Stimulated activated CD4-positive, alpha-beta T cell treated with anti-CD3 and anti-CD28 coated beads, TNF-alpha, amount 100 ng/mL, for 4 hours (primary cell): ENCODE results near the gene GFM1.

Experiments
- DNase-seq, 3 experiments: peaks; one replicate each; pipeline ENCODE4 v3.0.0-alpha.2; 2020; ENCODE audit warnings: low read depth in 3 of 3

GFM1 gene

DNA sequence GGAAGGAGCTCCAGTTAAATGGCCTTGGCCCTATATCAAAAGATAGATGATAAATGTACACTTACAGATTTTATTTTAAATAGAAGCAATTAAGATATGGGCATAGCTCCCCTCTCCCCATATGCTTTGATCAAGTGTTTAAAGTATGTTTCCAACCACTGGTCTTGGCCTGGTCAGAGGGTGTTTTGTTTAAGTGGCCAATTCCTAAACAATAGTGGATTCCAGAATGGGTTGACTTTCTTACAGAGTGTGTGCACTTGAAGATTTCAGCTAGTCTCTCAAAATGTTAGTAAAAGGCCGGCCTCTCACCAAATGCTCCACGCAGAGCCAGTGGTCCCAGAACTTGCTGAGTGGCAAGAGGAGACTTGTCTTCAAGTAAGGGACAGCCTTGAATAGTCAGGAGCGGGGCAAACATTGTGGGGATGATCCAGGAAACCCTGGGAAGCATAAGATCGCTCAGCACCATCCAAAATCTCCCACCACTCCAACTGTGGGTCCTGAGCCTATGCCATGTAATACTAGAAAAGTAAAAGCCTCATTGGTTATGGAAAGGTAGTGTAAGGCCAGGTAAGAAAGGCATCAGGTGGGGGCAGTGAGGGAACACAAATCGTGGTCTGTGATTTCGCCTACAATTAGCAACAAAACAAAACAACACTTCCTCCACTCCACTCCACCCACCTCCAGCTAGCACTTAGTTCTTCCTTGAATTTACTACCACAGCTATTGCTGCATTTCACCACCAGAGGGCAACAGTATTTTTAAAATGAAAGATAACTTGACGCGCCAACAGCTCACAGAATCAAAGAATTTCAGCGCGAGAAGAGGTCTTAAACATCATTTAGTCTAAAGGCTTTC is 83.1 kb downstream of the GFM1 start:
- peak in 1 of 3 experiments; percentile 21 for DNase-seq

DNA sequence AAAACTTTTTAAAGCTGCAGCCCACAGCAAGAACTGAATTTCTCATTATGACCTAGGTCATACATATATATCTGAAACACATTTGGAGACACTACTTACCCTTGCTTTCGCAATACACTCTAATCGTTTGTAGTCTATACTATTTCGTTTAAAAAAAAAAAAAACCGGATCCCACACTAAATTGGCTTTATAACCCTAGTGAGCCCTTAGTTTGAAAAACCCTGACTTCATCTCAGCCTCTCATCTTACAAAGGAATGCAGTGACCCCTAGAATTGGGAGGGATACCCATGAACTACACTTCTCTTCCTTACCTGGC is 83.7 kb downstream of the GFM1 start:
- no peak for DNase-seq

DNA sequence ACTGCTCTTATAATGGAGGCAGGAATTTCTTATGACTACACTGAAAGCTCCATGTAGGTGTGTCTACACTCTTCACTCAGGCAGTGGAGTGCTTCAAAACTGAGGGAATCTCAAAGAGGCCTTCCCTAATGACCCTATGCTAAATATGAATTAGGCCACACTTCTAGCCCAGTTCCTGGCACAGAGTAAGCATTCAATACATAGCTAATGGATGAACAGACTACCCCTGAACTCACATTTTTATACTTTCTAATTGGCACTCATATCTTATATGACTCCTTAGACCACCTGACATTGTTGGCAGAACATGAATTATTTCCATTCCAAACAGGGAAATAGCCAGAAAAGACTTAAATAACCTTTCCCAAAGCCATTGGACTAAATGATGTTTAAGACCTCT is 84.5 kb downstream of the GFM1 start:
- no peak for DNase-seq

DNA sequence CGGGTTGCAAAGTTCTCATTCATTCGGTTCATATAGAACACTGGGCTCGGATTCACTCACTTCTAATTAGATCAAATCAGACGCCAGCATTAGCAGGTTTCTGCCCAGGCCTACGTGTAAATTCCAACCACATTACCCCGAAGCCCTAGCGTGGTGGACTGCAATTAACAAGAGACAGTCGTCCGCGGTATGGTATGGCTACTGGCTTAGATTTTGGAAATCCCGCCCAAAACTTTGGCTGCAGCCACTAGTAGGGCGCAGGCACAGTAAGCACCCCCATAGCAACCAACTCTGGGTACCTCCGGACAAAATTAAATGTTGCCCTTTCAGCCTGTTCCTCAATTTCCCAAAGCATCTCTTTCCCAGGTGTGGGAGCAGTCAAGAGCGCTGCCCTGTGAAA is 87.2 kb downstream of the GFM1 start:
- no peak for DNase-seq

GRCh38 chr3:158731938-158732855 is 87.9 kb downstream of the GFM1 start, which contains the start of gene RARRES1:
Gene RARRES1 (minus strand): TSS chr3:158732457. CDS start chr3:158732415, 42 bp downstream.
- no peak for DNase-seq

DNA sequence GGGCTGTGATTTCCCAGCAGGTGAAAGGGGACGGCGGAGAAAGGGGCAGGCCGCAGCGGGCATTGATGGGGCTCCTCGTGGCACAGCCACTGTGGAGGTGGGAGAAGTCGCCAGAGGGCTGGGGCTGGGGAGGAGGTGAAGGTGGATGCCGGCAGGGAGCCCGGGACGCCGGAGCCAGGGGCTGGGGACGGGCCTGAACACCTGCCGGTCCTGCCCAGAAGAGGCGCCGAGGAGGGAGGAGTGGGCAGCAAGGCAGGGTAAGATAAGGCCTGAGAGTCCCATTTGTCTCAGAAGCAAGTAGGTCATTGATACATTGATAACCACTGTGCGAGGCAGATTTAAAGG is 88.5 kb downstream of the GFM1 start:
- DNase-seq: no peak

GRCh38 chr3:158733656-158734055 is 89.3 kb downstream of the GFM1 start:
- DNase-seq: no peak

GRCh38 chr3:158735296-158736033 is 91.1 kb downstream of the GFM1 start:
- no peak for DNase-seq

DNA sequence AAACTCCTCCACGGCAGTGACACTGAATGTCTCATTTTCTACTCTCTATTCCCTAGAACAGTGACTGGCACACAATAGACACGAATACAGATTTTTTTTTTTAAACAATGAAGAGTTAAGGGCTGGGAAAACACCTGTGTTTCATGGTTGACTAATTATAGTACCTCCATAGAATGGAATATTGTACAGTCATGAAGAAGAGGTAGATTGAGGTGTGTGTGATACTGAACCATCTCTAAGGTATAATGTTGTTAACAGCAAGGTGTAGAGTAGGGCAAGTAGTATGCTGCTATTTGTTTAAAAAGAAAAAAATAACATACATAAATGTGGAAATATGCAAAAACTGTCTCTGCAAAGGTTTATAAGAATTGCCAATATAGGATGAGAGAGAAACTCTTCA is 93.1 kb downstream of the GFM1 start:
- DNase-seq: no peak

GRCh38 chr3:158737976-158738615 is 93.8 kb downstream of the GFM1 start:
- DNase-seq: no peak

DNA sequence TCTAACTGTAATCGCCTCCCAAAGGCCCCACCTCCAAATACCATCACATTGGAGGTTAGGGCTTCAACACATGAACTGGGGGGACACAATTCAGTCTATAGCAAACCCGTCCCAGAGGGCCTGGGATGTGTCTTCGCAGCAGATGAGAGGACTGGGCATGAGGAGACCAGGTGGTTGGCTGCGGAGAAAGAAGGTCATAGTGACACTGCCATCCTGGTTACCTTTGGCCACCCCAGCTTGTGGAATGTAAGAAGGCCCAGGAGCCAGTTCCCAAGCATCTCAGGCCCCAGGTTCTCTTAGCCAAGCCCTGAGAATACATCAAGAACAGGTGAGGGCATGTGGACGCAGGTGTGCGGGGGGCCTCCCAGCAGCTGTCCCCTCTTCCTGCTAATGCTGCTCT is 94.3 kb downstream of the GFM1 start:
- no peak for DNase-seq

GRCh38 chr3:158739078-158739477 is 94.8 kb downstream of the GFM1 start:
- no peak for DNase-seq

GRCh38 chr3:158739661-158740060 is 95.3 kb downstream of the GFM1 start:
- no peak for DNase-seq
